HL-60 (cell line): ENCODE data around the gene EEPD1.

Experiments used
- DNase-seq, 2 experiments: peaks; one replicate each; pipeline ENCODE4 v3.0.0-alpha.2; 2010 to 2020; ENCODE audit warnings: low read depth in 1 of 2, low spot score in 1 of 2
- H3K27ac ChIP-seq: fragments of 250-450 bp; sonication (Bioruptor Pico); replicated peaks from 2 replicates; pipeline ENCODE4 v1.5.1; 2020; ENCODE audit warnings: mild to moderate bottlenecking, moderate library complexity
- H3K27me3 ChIP-seq: fragments of 250-450 bp; sonication (Bioruptor Pico); 2 replicates; pipeline ENCODE4 v1.5.1; 2021; ENCODE audit warnings: mild to moderate bottlenecking, moderate library complexity; ENCODE audit not compliant: insufficient read depth, poor library complexity, severe bottlenecking
- H3K4me3 ChIP-seq: replicated peaks from 2 replicates; pipeline ENCODE4 v1.5.1; 2011; ENCODE audit warnings: mild to moderate bottlenecking, control low read depth, low read length; ENCODE audit not compliant: insufficient read depth
- GABPA ChIP-seq: IDR thresholded peaks from 2 replicates; pipeline ENCODE4 v1.6.1; 2012; ENCODE audit warnings: low read depth
- POLR2AphosphoS5 ChIP-seq: IDR thresholded peaks from 2 replicates; pipeline ENCODE4 v1.6.1; 2012; ENCODE audit warnings: low read depth
- SPI1 ChIP-seq: IDR thresholded peaks from 2 replicates; pipeline ENCODE4 v1.6.1; 2012; ENCODE audit warnings: low read depth, mild to moderate bottlenecking, borderline replicate concordance
- TF ChIP-seq, protein P1 (sequence below): IDR thresholded peaks from 2 replicates; pipeline ENCODE4 v1.6.1; 2012; ENCODE audit warnings: low read depth; ENCODE audit not compliant: insufficient replicate concordance
- TF ChIP-seq, protein P2 (sequence below): IDR thresholded peaks from one replicate; pipeline ENCODE4 v1.5.1; 2011; ENCODE audit warnings: low read length, control low read depth, inconsistent platforms; ENCODE audit not compliant: insufficient read depth

The EEPD1 gene

DNA sequence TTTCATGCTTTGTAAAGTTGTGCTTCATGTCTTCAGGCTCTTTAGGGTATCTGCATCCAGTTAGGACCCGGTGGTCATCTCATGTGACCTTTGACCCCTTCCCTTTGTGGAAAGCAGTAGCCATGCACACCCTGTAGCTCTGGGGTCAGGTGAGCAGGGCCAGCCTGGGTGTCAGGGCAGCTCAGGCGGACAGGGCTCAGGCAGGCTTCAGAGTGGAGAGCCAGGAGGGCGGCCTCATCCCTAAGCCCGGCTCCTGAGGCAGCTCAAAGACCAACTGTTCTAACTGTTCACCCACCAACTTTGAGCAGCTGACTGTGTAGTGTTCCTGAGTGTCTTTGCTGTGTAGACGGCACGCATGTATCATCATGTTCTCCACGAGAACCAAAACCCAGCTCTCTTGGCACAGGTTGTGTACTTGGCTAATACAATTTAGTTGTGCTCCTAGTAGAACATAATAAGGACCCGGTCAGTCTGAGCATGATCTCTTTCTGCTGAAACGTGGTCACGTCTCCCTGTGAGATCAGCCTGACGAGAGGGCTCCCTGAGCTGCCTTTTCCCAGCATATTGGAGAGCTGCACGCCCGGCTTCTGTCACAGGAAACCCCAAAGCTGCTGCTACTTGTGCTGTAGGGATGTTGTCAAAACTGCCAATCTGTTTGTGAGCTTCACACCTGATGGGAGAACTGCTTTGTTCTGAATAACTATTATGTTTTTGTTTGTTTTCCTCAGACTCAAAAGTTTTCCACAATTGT lies 30.0 kb downstream of the EEPD1 start:
- Histone ChIP-seq H3K27me3 (no peaks in the 10 kb centered on the region), H3K4me3 (no peak overlapping the region), H3K27ac (no peak overlapping the region)
- no peak for TF ChIP-seq SPI1
- no peak for TF ChIP-seq POLR2AphosphoS5
- TF ChIP-seq, protein P1, sequence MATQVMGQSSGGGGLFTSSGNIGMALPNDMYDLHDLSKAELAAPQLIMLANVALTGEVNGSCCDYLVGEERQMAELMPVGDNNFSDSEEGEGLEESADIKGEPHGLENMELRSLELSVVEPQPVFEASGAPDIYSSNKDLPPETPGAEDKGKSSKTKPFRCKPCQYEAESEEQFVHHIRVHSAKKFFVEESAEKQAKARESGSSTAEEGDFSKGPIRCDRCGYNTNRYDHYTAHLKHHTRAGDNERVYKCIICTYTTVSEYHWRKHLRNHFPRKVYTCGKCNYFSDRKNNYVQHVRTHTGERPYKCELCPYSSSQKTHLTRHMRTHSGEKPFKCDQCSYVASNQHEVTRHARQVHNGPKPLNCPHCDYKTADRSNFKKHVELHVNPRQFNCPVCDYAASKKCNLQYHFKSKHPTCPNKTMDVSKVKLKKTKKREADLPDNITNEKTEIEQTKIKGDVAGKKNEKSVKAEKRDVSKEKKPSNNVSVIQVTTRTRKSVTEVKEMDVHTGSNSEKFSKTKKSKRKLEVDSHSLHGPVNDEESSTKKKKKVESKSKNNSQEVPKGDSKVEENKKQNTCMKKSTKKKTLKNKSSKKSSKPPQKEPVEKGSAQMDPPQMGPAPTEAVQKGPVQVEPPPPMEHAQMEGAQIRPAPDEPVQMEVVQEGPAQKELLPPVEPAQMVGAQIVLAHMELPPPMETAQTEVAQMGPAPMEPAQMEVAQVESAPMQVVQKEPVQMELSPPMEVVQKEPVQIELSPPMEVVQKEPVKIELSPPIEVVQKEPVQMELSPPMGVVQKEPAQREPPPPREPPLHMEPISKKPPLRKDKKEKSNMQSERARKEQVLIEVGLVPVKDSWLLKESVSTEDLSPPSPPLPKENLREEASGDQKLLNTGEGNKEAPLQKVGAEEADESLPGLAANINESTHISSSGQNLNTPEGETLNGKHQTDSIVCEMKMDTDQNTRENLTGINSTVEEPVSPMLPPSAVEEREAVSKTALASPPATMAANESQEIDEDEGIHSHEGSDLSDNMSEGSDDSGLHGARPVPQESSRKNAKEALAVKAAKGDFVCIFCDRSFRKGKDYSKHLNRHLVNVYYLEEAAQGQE = no peak
- TF ChIP-seq, protein P2, sequence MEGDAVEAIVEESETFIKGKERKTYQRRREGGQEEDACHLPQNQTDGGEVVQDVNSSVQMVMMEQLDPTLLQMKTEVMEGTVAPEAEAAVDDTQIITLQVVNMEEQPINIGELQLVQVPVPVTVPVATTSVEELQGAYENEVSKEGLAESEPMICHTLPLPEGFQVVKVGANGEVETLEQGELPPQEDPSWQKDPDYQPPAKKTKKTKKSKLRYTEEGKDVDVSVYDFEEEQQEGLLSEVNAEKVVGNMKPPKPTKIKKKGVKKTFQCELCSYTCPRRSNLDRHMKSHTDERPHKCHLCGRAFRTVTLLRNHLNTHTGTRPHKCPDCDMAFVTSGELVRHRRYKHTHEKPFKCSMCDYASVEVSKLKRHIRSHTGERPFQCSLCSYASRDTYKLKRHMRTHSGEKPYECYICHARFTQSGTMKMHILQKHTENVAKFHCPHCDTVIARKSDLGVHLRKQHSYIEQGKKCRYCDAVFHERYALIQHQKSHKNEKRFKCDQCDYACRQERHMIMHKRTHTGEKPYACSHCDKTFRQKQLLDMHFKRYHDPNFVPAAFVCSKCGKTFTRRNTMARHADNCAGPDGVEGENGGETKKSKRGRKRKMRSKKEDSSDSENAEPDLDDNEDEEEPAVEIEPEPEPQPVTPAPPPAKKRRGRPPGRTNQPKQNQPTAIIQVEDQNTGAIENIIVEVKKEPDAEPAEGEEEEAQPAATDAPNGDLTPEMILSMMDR = no peak
- TF ChIP-seq GABPA = no peak
- DNase-seq = no peak

DNA sequence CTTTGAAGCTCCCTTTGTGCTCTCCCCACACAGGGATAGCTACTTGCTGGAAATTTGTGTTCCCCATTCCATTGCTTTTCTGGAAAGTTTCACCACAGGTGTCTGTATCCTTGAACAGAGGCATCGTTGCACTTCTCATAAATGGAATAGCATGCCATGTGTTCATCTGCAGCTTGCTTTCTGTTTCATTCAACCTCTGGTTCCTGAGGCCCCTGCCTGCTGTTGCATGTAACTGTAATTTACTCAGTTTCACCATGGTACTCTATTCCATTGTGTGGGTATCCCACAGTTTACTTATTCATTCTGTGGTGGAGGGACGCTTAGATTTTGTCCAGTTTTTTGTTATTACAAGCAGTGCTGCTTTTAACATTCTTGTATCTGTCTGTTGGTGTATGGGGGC lies 32.0 kb downstream of the EEPD1 start:
- TF ChIP-seq POLR2AphosphoS5 (no peak), GABPA (no peak), SPI1 (no peak)
- TF ChIP-seq, protein P2 = no peak
- TF ChIP-seq, protein P1 = no peak
- H3K27me3 ChIP-seq = no peaks in the 10 kb centered on the region
- DNase-seq = no peak
- H3K27ac ChIP-seq = no peak overlapping the region
- no peak overlapping the region for H3K4me3 ChIP-seq

DNA sequence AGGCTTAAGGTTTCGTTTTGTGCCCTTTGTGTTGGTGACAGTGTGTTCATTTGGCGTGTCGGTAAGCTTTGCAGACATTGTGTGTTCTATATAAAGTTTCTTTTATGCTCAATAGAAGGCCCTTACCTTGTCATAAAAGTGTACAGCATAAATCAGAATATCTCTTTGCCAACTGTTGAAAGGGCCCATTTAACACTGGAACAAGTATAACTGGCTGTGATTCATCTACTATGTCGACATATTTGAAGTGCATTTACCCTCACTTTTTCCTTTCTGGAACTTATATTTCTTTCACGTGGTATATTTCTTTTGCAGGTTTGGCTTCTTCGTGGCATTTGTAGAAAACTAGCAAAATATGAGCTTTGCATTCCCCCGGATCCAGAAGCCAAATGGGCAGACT lies 32.7 kb downstream of the EEPD1 start:
- DNase-seq = no peak
- Histone ChIP-seq H3K4me3 (no peak overlapping the region), H3K27me3 (no peaks in the 10 kb centered on the region), H3K27ac (no peak overlapping the region)
- TF ChIP-seq POLR2AphosphoS5 (no peak), SPI1 (no peak), GABPA (no peak)
- TF ChIP-seq, protein P1 = no peak
- TF ChIP-seq, protein P2 = no peak
